ENCODE data around the gene SPPL2C.

The SPPL2C gene

DNA sequence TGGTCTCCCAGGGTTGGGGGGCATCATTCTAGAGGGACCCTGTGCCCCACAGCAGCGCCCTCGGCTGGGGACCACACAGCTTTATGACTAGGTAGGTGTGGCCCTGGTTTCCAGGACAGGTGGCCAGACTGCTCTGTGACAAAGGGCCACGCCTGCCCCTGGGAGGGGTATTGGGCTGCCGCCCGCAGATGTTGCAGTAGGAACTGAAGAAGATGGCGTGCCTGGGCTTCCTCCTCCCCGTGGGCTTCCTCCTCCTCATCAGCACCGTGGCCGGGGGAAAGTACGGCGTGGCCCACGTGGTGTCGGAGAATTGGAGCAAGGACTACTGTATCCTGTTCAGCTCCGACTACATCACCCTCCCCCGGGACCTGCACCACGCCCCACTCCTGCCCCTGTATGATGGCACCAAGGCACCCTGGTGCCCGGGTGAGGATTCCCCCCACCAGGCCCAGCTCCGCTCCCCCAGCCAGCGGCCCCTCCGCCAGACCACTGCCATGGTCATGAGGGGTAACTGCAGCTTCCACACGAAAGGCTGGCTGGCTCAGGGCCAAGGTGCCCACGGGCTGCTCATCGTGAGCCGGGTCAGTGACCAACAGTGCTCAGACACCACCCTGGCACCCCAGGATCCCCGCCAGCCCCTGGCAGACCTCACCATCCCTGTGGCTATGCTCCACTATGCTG lies at the start of gene SPPL2C:
Gene SPPL2C (plus strand): TSS at position 187 of the 681 bp plus-strand sequence. CDS start 26 bp downstream, at position 213.
- DNase-seq (ENCODE audit: low spot score): no peak

DNA sequence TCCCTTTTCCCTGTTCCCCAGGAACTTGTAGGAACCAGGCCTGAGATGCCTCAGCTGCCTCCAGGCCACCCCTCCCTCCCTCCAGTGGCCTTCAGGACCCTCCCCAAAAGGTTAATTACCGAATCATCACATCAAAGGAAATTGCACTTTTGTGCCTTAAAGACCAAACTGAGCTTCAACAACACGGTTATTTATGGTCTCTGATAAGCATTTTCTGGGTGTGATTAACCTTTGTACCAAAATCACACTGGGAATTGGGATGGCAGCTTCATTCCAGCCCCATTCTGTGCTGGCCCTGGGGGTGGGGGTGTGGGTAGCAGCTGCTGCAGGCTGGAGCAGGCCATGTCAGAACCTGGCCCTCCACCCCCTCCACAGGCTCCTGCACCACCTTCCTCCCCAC lies 43.9 kb upstream of the SPPL2C start:
- no peak for DNase-seq (ENCODE audit: low spot score)

DNA sequence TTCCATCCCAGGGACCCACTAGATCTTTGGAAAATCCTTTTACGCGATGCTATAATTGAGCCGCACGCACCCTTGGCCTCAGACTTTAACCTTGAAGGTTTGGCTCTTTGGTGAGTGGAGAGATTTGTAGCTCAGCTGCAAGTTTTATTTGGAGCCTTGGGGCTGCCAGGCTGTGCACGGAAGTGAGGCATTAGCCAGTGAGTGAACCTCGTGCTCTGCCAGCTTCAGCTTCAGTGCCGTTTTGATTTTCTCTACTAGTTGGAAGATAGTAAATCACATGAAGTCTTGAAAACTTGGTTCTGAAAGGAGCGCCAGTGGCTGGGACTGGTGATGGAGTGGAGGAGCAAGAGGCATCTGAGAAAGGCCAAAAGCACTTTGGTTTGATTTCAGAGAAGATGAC lies 43.3 kb upstream of the SPPL2C start:
- no peak for DNase-seq (ENCODE audit: low spot score)

GRCh38 chr17:45808845-45809244 lies 35.8 kb upstream of the SPPL2C start:
- no peak for DNase-seq (ENCODE audit: low spot score)

- DNase-seq (ENCODE audit: low spot score): no peak
Observed at GRCh38 chr17:45809499-45809898, 35.2 kb upstream of the SPPL2C start.

GRCh38 chr17:45812102-45812501 lies 32.6 kb upstream of the SPPL2C start:
- no peak for DNase-seq (ENCODE audit: low spot score)

- no peak for DNase-seq (ENCODE audit: low spot score)
Observed at GRCh38 chr17:45813048-45813725, 31.5 kb upstream of the SPPL2C start.

DNA sequence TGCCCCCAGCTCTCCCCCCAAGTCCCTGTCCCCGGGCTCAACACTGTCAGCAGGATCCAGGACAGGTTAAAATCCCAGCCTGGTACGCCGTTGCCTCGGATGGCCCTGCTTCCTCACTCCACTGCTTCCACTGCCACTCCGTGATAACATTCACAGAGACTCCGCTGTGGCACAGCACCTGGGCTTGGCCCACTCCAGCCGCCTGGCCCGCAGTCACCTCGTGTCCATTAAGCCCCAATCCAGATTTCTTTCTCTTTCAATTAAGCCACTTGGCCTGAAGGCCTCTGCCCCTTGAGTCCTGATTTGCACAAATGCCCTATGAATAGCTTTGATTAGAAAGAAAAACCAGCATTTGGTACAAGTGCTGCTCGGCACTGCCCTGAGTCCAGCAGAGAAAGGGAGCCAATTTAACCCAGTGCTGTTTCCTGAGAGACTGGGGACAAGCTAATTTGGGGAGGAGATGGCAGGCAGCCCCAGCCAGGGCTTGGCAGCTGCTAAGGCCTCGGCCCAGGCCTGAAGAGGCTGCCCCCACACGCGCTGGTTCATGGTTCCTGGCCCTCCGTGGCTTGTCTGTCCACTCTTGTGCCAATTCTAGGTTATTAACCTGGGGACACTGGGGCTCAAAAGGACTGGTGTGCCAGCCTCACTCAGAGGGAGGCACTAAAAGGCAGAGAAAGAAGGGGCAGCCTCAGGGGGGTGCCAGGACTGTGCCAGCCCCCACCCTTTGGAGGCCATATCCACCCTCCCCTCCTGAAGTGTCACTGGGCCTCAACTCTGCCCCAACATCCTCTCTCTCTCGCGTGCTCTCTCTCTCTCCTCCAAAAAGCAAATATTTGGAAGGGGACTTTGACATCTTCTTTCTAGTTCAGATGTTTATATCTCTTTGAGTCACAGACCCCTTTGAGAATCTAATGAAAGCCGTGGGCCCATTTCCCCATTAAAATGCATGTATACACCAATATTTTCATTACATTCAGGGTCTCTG lies 29.8 kb upstream of the SPPL2C start:
- no peak for DNase-seq (ENCODE audit: low spot score)

- no peak for DNase-seq (ENCODE audit: low spot score)
Observed at GRCh38 chr17:45815752-45816151, 28.9 kb upstream of the SPPL2C start.

DNA sequence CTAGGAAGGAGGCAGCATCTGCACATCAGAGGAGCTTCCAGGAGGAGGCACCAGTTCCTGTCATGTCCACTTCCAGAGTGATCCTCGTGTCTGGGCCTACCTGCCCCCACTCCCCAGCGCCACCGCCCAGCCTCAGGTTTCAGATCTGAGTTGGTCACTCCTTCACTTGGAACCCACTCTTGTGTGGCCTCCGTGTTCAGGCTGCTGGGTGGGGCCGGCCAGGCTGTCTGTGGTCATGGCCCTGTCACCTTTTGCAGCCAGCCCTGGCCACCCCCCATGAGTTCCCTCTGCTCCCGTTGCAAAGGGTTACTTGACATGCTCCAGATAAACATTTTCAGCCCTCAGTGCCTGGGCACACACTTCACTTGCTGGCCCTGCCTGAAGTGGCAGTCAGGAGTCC lies 26.6 kb upstream of the SPPL2C start:
- no peak for DNase-seq (ENCODE audit: low spot score)

- no peak for DNase-seq (ENCODE audit: low spot score)
Observed at GRCh38 chr17:45818699-45819098, 26.0 kb upstream of the SPPL2C start.

DNA sequence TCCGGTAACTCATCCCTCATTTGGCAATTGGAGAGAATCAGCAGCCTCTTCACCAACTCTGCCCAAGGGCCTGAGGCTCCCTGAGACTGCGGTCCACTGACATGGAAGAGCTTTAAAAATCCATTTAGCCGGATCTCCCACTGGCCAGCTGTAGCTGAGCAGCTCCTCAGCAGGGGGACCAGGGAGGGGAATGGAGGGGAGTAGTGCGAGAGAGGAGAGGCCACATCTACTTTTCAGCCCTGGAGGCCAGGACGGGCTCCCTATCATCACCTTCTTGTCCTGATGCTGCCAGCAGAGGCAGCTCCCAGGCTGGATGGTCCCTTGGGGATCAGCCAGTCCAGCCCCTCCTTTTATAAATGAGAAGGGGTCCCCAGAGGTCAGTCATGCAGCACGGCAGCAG lies 25.0 kb upstream of the SPPL2C start:
- DNase-seq (ENCODE audit: low spot score): no peak

GRCh38 chr17:45820052-45820780 lies 24.5 kb upstream of the SPPL2C start:
- no peak for DNase-seq (ENCODE audit: low spot score)

DNA sequence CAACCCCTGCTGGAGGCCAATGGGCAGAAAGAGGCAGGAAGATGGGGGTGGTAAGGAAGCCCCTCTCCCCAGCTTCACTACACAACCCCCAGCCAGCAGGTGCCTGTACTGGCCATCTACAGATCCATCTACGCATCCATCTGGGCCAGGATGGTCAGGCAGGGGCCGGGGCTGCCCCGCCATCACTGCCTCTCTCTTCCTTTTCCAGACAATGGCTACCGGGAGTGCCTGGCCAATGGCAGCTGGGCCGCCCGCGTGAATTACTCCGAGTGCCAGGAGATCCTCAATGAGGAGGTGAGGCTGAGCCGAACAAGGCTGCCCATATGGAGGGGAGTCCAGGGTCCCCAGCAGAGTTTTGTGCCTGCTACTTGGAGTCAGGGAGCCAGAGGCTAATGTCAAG lies 23.5 kb upstream of the SPPL2C start:
- DNase-seq (ENCODE audit: low spot score): no peak

- DNase-seq (ENCODE audit: low spot score): no peak
Observed at GRCh38 chr17:45823598-45823997, 21.1 kb upstream of the SPPL2C start.

DNA sequence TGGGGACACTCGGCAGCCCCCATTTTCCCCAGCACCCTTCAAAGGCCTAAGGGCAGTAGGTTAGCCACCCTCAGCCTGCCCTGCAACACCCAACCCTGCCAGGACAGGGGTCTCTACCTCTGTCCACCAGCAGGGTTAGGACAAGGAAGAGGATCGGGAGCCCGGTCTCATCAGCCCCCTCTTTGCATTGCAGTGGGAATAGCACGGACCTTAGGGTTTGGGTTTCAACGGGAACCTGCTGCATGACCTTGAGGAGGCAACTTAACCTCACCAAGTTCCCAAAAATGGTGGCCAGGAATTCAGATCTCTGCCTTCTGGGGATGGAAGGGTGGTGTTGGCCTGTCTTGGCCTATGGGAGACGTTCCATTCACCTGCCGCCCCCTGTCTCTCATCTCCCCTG lies 20.2 kb upstream of the SPPL2C start:
- no peak for DNase-seq (ENCODE audit: low spot score)

DNA sequence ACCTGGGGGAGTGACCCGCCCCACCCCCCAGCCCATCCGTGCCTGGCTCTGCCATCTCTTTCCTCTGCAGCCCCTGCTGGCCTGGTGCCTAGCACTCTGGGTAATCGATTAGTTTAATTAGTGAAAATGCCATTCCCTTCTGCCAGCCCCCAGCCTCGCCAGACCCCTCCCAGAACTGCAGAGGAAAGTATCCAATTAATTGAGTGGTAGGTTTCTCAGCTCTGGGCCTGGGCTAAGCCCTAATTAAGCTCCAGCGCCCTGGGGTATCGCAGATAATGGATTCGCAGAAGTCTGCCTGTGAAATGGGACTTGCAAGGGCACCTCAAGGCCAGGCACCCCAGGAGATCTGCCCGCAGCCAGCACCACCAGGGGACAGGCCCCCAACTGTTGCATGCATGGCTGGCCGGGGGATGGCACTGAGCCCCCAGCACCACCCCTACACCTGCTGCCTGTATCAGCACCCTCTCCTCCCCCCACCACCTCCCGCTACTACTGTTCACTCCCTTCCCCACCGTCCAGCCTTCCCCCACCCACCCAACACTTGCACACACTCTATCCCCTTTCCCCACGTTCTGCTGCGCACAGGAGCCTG lies 19.7 kb upstream of the SPPL2C start:
- no peak for DNase-seq (ENCODE audit: low spot score)

- DNase-seq (ENCODE audit: low spot score): no peak
Observed at GRCh38 chr17:45825792-45826191, 18.9 kb upstream of the SPPL2C start.

DNA sequence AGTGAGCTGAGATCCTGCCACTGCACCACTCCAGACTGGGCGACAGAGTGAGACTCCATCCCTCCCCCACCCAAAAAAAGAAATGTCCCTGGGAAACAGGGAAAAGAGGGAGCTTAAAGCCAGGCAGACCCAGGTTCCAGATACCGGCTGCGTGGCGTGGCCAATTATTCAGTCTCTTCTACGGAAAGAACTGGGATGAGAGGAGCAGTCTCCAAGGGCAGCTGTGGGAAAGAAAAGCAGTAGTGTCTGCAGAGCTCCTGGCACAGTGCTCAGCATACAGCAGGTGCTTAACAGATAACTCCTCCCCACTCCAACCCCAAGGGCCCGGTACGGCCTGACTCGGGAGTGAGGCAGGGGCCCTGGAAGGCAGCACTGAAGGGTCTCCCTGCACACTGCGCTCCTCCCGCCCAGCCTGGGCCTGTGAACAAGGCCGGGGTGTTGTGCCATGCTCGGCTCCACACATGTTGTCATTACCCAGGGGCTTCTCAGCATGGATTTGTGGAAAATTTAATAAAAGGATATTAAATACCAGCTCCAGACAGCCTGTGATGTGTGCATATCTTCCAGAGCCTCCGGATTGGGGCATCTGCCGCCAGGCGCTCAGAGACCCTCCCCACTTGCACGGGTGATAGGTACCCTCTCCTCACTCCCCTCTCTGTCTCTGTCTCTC lies 17.6 kb upstream of the SPPL2C start:
- no peak for DNase-seq (ENCODE audit: low spot score)

GRCh38 chr17:45828171-45828570 lies 16.5 kb upstream of the SPPL2C start:
- DNase-seq (ENCODE audit: low spot score): no peak

- DNase-seq (ENCODE audit: low spot score): no peak
Observed at GRCh38 chr17:45828582-45829133, 16.0 kb upstream of the SPPL2C start.
